ENCODE data around the gene MED17.
"Not testable (repeated sequence)": the region's sequence is repeated elsewhere in the genome, so short reads cannot be mapped to it uniquely, and the experiment has no call there.

The MED17 gene

DNA sequence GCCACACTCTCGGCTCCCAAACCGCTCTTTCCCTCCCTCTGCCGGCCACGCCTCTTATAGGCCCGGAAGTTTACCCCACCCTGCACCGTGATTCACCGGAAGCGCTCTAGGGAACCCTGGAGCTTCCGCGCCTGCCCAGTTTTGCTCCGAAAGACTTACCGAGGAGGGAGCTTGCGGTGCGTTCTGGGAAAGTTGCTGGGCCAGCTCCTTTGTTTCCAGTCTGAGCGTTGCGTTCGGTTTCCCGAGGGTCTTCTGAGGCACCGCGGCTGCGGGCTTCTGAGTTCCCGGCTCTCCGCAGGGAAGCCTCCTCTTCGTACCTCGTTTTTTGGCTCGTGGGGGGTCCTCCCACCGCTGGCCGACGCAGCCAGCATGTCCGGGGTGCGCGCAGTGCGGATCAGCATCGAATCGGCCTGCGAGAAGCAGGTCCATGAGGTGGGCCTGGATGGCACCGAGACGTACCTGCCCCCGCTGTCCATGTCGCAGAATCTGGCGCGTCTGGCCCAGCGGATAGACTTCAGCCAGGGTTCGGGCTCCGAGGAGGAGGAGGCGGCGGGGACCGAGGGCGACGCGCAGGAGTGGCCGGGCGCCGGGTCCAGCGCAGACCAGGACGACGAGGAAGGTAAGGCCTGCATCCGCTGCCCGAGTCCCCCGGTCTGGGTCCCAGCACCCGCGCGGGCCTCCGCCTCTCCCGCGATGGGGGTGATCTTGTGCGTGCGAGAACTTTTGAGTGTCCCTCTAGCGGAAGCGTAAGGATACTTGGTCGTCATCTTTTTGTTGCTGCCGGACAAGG lies at the start of gene MED17:
MED17 (plus strand) TSS at position 138 of the 790 bp plus-strand sequence; CDS start at position 370, 232 bp downstream.
- DNase-seq, result peak; percentile 97

DNA sequence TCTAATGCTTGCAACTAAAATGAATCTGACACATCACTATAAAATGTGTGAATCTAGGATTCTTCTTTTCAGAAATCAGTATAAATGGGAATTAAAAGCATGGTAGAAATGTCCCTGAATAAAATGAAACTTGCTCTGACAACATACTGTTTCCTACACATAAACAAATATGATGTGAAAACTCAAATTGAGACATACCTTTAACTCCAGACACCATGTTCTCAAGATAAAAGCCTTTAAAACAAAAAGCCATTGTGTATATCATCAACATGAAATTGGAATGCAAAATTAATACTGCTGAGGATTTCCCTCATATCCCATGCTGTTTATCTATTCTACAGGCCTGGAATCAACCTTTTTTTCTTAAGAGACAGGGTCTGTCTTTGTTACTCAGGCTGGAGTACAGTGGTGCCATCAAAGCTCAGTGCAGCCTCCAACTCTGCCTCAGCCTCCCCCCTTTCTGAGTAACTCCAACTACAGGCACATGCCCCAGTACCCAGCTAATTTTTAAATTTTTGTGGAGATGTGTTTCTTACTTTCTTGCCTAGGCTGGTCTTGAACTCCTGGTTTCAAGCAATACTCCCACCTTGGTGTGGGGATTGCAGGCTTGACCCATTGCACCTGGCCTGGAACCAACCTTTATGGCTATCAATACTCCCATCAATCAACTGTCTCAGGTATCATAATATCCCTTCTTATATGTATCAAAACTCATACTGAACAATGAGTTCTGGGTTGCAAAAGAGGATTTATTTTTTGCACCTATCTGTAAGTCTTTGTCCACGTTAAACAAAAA lies 49.5 kb upstream of the MED17 start:
- no peak for DNase-seq

GRCh38 chr11:93735627-93736026 lies 48.5 kb upstream of the MED17 start:
- DNase-seq, result no peak

- no peak for DNase-seq
Observed at GRCh38 chr11:93736129-93736528, 48.0 kb upstream of the MED17 start.

DNA sequence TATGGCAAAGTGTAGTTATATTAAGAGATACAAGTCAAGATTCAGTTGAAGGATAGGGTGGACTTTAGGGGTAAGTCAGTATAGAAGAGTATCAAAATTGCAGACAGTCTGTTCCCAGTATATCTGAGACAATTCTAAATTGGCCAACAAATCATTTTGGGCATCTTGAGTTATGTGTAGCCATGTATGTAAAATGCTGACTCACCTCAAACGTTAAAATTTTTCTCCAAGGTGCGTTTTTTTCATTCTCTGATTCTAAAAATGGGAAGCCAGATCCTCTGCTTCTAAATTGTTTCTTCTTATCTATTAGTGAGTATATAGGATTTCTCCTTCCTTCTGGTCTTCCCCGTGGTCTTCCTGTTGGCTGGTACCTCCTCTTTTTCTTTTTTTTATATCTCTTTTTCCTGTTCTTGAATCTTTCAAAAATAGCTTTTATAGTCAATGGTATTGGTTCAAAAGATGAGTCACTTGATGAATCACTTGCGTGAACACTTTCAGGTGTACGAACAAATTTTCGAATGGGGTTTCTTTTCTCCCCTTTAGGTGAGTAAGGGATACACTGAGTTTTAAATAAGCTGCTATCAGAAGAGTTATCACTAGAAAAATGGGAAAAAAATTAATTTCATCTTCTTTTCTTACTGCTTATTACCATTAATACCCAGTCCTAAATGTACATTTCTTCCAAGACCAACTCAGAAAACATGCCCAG lies 46.0 kb upstream of the MED17 start:
- no peak for DNase-seq

DNA sequence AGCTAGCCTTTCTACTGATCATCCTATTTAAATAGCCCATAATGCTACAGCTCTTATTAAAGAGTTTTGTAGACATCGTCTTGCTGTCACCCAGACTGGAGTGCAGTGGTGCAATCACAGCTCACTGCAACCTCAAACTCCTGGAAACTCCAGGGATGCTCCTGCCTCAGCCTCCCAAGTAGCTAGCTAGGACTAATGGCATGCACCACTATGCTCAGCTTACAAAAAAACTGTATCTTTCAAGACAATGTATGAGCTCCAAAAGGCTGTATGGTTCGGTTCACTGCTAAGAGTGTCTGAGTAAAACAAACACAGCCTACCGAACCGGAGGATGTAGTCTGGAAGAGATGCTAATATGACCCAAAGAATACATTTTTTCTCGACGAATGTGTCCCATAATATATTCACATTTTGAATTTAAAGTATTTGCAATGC lies 45.4 kb upstream of the MED17 start:
- no peak for DNase-seq

GRCh38 chr11:93740031-93740729 lies 43.9 kb upstream of the MED17 start:
- DNase-seq, result no peak

- no peak for DNase-seq
Observed at GRCh38 chr11:93740730-93741093, 43.4 kb upstream of the MED17 start.

DNA sequence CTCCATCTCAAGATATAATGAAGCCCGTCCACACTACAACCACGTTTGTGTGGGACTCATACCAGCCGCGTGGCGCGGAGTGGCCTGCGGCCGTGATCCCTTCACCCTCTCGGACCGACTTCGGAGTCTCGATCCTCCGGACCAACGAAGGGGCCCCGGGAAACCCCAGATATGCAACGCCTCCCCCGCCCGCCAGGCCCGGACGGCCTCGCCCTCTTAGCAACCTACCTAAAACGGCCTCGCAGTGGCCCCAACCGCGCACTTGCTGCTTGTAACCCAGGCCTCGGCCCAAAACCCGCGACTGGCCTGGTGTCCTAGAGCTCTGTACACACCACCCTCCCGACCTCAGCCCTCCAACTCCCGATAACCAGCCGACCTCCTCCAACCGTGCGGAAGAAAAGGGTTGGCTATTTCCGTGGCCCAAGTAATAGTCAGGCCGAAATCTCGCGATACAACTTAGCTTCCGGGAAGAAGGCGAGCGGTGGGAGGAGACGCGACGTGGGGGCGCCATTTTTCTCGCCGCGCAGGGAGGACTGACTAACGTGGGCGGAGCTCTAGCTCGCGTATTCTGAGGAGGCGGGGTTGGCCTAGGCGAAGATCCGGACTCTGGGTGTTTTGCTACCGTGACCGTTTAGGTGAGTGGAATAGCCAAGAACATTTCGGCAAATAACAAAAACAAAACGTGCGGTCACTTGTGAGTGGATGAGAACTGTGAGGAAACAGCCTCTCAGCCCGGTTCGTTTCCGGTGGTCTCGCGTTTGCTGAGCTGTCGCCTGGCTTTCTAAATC lies 42.8 kb upstream of the MED17 start, which contains the start of the genes C11orf54 and TAF1D:
C11orf54 (plus strand) TSS at position 579 of the 788 bp plus-strand sequence. CDS start 5,722 bp downstream, outside the sequence.
TAF1D (minus strand) TSS at position 402 of the 788 bp plus-strand sequence. CDS start 2,191 bp downstream, outside the sequence.
- peak; percentile 98 for DNase-seq

GRCh38 chr11:93741882-93742226 lies 42.2 kb upstream of the MED17 start:
- DNase-seq, result no peak

DNA sequence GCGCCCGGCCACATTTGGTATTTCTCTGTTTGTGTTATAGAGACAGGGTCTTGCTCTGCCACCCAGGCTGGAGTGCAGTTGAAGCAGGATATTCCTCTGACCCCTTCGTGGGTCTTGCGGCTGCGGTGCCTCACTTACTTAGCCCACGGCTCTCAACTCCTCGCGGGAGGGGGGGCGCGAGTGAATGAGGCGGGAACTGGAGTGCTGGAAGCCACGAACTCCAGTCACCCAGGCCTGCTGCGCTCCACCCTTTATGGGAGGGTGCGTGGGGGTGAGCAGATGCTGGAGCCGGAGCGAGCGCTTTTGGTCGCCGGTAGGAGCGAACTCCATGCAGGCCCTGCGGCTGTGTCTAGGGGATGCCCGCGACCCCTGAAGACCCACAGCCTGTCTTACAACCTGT lies 40.8 kb upstream of the MED17 start:
- no peak for DNase-seq

- DNase-seq, result no peak
Observed at GRCh38 chr11:93744669-93745004, 39.4 kb upstream of the MED17 start.

DNA sequence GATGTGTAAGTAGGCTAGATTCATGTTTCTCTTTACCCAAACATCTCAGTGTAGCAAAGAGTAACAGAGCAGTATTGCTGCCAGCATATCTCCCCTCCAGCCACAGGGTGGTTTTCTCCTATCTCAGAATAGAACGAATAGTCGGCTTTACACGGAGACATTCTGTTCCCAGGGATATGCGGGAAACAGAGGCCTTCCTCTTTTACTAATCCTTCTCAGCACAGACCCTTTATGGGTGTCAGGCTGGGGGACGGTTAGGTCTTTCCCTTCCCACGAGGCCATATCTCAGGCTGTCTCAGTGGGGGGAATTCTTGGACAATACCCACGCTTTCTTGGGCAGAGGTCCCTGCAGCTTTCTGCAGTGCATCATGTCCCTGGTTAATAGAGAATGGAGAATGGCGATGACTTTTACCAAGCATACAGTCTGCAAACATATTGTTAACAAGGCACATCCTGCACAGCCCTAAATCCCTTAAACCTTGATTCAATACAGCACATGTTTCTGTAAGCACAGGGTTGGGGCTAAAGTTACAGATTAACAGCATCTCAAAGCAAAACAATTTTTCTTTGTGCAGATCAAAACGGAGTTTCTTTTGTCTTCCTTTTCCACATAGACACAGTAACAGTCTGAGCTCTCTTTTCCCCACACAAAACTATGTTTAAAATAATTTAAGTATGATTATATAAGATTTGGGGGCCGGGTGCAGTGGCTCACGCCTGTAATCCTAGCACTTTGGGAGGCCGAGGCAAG lies 38.9 kb upstream of the MED17 start:
- not testable (repeated sequence) for DNase-seq

- no peak for DNase-seq
Observed at GRCh38 chr11:93746101-93746500, 38.0 kb upstream of the MED17 start.

- no peak for DNase-seq
Observed at GRCh38 chr11:93747122-93747521, 37.0 kb upstream of the MED17 start.

- DNase-seq, result no peak
Observed at GRCh38 chr11:93751001-93751400, 33.1 kb upstream of the MED17 start.

DNA sequence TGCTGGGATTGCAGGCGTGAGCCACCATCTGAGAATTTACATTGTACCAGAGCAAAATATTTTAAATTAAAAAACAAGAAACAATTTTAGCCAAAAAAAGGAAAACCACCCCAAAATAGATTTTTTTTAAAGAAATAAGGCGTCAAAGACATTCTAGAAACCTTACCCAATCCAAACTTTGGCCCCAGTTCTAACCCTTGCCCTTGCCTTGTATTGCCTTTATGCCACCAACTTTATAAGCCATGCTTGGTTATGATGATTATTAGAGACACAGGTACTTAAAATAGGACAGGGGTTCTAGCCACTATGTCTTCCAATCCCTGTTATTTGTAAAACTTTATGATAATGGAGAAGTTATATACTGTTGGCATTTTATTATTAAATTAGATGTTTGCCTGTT lies 30.8 kb upstream of the MED17 start:
- no peak for DNase-seq

- no peak for DNase-seq
Observed at GRCh38 chr11:93756748-93757147, 27.3 kb upstream of the MED17 start.

DNA sequence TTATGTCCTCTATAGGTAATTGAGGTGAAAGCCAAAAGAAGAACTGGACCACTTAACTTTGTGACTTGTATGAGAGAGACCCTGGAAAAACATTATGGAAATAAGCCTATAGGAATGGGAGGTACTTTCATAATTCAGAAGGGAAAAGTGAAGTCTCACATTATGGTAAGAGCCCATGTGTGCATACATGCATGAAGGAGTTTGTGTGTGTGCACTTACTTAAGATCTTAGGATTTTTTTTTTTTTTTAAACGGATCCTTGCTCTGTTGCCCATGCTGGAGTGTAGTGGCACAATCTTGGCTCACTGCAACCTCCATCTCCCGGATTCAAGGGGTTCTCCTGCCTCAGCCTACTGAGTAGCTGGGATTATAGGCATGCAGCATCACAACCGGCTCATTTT lies 26.8 kb upstream of the MED17 start:
- DNase-seq, result no peak

DNA sequence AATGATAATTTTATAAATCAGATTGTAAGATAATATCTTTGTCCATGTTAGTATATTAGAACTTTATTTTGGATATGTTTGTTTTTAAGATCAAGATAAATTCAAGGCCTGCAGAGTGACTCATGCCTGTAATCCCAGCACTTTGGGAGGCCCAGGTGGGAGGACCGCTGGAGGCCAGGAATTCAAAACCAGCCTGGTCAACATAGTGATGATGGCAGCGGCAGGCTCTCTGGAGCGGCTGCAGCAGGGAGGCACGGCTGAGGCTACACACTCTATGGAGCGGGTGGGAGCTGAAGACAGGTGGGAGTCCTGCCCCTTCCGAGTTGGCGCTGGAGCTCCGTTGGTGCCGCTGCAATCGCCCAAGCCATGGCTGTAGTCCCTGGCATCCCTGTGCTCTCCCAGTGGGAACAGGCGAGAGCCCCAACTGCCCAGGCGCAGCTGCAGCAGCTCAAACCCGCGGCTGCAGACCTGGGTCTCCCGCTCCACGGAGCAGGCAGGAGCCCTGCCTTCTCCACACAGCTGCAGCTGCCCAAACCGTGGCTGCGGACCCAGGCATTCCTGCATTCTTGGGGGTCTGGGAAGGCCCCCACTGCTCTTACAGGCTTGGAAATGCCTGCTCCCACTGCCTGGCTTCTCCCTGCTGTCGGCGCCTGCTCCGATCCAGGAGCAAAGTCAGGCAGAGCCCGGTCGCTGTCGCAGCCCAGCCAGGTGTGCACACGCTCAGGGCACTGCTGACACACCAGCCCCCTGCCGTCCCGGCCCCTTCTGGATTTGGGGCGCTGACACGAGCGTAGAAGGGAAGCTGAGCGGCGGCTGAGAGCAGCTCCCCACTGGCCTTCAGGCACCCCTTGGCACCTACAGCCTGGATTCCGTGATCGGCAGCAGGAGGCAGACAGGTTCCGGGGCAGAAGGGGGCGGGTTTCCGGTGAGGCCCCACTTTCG lies 25.9 kb upstream of the MED17 start:
- DNase-seq, result no peak
